ENCODE results near the gene ZBTB16.
A peak's percentile ranks its signal among the peaks of the same experiment; 100 is the strongest.
"Not testable (repeated sequence)": the region's sequence is repeated elsewhere in the genome, so short reads cannot be mapped to it uniquely, and the experiment has no call there.

ZBTB16 gene

DNA sequence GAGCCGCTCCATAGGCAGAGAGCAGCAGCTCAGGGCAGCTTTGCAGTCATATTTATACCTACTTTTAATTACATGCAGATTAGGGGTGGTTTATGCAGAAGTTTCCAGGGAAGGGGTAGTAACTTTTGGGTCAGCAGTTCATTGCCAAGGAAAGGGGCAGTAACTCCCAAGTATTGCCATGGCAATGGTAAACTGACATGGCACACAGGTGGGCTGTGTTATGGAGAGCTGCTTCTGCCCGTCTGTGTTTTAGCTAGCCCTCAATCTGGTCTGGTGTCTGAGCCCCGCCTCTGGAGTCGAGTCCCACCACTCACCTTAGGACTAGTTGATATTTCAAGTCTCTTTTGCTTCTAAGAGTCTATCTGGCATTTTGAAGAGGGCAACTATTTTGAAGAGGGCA lies 12.2 kb upstream of the ZBTB16 start:
- no peak for DNase-seq

GRCh38 chr11:114049050-114049449 lies 10.5 kb upstream of the ZBTB16 start:
- DNase-seq = no peak

DNA sequence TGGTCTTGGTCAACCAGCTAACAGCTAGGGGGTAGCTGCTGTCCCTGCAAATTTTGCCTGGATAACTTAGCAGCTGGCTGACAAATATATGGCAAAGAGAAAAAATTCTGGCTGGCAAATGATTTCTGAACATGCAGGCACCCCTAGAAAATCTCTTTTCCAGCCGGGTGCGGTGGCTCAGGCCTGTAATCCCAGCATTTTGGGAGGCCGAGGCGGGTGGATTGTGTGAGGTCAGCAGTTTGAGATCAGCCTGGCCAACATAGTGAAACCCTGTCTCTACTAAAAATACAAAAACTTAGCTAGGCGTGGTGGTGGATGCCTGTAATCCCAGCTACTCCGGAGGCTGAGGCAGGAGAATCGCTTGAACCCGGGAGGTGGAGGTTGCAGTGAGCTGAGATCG lies 9.7 kb upstream of the ZBTB16 start:
- not testable (repeated sequence) for DNase-seq

- DNase-seq = no peak
These were observed 9.1 kb upstream of the ZBTB16 start for GRCh38 chr11:114050258-114050927.

DNA sequence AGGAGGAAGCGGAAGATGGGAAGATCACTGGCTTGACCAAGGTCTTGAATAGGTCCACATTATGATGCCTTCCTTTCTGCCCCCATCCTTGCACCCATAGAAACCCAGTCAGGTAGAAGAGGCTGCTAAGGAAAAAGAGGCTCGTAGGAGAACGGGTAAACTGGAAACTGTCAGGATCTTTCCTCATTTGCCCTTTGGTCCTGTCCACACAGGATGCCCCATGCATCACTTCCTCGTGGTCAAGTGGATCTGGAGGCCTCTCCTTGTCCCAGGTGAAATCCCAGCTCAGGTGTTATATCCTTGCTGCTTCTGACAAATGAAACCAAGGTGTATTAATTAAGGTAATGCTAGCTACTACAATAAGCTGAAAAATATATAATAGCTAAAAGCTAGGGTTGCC lies 8.0 kb upstream of the ZBTB16 start:
- DNase-seq = no peak

DNA sequence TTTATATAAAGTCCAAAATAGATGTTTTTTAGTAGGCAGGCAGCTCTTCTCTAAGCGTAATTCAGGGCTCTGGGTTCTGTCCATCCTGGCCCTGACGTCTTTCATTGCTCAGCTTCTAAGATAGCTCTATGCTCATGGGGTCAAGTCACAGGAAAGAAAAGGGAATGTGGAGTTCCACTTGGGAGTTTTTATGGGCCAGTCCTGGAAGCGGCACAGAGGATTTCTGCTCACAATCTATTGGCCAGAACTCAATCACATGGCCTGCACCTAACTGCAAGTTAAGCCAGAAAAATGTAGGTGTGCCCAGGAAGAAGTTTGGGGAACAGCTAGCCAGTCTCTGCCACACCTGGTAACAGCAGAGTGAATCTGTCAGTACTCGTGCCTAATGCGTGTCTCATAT lies 7.4 kb upstream of the ZBTB16 start:
- no peak for DNase-seq

DNA sequence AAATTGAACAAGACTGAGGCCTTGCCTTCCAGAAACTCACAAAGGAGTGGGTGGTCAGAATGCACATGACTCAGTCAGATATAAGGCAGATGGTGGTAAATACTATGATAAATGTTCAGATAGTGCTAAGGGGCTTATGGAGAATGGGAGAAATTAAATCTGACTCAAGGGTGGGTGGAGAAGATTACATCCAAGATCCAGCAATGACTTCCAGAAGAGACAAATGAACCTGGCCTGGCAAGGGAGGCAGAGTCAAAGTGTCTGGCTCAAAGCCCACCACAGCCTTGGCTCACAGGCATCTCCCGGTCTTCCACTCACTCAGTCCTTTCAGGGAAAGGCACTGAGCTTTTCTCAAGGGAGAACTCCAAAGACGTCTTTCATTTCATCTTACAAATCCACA lies 6.1 kb upstream of the ZBTB16 start:
- no peak for DNase-seq

GRCh38 chr11:114054806-114055205 lies 4.7 kb upstream of the ZBTB16 start:
- DNase-seq = no peak

DNA sequence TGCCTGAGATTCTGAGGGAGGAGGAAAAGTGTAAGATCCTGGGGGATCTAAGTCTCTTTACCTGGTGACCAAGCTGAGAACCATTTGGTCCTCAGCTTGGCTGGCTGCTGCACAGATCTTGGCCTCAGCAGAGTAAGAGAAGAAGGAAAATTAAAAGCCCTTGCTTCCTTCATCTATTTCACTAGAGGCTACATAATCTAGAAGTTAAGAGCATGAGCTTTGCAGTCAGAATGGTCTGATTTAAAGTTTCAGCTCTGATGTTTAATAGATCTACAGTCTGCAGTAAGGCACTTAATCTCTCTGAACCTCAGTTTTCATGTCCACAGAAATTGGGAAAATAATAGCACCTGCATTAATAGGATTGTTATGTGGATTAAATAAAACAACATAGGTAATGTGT lies 3.1 kb upstream of the ZBTB16 start:
- DNase-seq = no peak

DNA sequence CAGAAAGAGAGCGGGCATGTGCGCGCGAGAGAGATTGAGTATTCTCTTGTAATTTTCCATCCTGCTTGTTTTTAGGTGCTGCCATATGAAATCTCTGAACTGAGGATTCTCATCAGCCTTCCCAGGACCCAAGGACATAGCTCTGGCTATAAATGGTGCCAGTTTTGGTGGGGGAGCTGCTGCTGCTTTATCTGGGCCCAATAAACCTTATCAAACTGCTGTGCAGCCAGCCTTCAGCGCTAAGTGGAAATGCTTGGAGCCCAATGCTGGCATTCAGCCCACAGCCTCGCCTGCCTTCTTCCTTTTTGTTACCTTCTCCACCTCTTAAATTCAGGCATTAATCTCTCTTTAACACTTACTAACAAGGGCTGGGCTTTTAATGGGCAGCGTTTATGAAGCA lies 2.4 kb upstream of the ZBTB16 start:
- no peak for DNase-seq

- no peak for DNase-seq
These were observed 1.9 kb upstream of the ZBTB16 start for GRCh38 chr11:114057605-114058004.

GRCh38 chr11:114058026-114058706 lies 1.3 kb upstream of the ZBTB16 start:
- no peak for DNase-seq

- DNase-seq = peak; percentile 8
These were observed 637 bp upstream of the ZBTB16 start for GRCh38 chr11:114058871-114059277.

DNA sequence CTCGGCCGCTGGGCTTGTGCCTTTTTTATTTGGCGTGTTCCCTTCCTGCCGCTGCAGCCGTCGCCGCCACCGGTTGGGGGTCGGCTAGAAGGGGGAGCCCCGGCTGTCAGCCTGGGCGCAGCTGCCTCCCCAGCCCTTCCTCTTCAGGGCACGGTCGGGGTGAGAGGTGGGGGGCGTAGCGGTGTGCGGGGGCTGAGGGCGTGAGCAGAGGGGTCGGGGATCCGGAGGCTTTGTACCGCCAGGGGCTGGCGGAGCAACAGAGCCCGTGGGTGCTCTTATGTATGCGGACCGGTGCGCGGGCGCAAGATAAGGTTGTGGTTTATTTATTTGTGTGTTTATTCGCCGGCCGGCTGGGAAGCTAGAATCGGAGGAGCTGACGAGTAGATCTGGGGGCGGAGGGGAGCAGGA lies 477 bp downstream of the ZBTB16 start:
- DNase-seq = no peak

- DNase-seq = no peak
These were observed 1.0 kb downstream of the ZBTB16 start for GRCh38 chr11:114060392-114061047.

- DNase-seq = no peak
These were observed 1.7 kb downstream of the ZBTB16 start for GRCh38 chr11:114061048-114061680.

DNA sequence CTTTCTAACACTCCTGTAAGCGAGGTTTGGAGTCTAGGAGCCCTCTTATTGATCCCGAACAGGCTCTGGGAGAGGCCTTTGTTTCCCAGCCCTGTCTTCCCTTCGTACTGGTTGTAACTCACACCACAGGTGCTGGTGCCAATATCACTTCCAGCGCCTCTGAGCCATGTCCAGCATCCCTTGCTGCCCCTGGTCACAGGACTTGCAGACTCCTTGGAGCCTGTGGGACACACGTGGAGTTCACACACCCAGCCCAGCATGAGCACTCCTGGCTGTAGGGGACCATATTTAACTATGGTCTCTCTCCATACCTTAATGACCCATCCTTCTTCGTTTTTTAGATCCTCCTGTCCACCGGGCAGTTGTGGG lies 2.2 kb downstream of the ZBTB16 start:
- DNase-seq = no peak

DNA sequence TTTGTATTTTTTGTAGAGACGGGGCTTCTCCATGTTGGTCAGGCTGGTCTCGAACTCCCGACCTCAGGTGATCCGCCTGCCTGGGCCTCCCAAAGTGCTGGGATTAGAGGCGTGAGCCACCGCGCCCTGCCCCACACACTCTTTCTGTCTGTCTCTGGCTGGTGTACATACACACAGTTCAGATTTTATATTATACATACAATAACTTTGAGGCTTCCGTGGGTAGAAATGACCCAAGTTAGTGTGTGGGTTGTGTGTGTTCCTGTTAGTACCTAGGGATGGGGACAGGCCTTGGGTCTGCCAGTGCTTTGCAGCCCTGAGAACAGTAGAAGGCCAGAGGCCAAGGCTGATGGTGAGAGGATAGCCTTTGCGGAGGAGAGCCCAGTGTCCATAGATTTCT lies 2.8 kb downstream of the ZBTB16 start:
- no peak for DNase-seq

GRCh38 chr11:114063149-114063828 lies 3.8 kb downstream of the ZBTB16 start:
- no peak for DNase-seq

GRCh38 chr11:114063829-114064201 lies 4.3 kb downstream of the ZBTB16 start:
- DNase-seq = no peak

DNA sequence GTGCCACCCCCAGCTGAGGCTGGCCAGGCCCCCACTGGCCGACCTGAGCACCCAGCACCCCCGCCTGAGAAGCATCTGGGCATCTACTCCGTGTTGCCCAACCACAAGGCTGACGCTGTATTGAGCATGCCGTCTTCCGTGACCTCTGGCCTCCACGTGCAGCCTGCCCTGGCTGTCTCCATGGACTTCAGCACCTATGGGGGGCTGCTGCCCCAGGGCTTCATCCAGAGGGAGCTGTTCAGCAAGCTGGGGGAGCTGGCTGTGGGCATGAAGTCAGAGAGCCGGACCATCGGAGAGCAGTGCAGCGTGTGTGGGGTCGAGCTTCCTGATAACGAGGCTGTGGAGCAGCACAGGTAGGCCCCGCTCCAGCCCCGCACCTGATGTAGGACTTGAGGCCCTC lies 4.7 kb downstream of the ZBTB16 start:
- DNase-seq = no peak

DNA sequence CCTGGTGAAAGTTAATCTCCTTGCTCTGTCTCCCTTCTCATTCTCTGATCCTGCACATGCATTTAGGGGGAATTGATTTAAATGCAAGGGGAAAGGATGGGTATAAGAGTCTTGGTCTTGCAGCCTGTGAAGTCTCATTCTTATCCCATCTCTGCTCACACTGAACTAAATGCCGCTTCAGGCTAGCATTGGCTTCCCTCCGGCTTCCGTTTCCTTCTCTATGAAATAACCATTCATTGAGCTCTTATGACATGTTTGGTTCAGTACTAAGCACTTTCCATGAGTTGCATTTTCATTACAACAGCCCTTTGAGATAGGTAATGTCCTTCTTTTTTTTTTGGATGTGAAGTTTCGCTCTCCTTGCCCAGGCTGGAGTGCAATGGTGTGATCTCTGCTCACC lies 5.6 kb downstream of the ZBTB16 start:
- no peak for DNase-seq

- no peak for DNase-seq
These were observed 6.6 kb downstream of the ZBTB16 start for GRCh38 chr11:114066046-114066648.
